ENCODE measurements around the gene HSPA1L.

The HSPA1L gene

DNA sequence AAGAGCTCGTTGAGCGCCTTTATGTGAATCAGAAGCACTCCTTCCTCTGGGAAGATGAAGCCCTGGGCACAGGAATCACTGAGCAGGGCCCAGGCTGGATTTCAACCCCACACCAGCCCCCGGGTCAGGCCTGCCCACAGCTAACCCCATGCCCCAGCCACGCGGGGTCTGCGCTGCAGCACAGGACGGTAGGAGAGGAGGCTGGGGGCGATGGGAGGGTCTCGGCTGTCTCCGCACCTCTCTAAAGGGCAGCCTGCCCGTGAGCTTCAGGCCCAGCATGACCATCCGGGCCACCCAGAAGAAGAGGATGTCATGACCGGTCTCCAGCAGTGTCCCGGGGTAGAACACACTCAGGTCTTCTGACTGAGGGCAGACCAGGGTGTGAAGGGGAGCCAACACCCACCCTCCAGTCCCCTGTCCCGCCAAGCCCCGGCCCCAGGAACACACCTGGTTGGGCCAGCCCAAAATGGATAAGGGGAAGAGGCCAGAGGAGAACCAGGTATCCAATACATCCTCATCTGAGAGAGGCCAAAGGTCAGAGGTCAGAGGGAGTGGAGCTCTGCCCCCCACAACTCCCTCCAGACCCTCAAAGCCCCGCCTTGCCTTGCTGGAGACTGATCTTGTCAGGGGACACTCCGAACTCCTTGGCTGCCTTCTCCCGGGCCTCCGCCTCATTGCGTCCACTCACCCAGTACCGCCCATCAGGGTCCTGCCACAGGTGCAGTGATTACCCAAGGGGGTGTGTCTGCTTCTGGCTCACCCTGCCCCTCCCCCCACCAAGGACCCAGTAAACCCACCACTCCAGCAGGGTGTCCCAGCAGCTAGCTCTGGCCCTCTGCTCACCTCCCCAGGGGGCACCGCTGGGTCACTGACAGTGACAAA is 33.6 kb downstream of the HSPA1L start:
- DNase-seq, result no peak

DNA sequence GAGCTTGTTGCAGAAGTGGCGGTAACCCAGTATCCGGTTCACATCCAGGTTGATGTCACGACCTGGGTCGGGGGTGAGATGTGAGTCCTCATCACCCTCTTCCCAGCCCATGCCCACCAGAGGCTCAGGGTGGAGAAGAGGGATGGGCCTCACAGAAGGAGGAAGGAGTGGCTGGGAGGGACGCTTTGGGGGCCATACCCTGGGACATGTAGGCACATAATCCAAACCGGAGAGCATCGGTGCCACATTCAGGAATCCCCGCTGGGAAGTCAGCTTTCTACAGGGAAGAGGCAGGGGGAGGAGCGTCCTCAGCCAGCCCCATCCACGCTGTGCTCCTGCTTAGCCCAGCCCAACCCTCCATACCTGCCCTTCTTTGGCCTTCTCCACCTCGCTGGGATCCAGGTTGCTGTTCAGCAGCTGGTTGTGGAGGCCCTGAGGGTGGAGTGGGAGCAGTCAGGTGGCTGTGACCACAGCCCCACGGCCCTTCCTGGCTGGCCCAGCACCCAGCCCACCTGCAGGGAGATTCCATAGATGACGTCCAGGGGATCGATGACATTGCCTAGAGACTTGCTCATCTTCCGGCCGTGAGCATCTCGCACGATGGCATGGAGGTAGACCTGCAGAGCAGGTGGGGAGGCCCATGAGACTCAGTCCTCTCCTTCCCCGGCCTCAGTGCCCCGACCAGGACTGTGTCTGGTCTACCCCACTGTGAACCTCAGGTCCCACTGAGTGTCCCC is 34.4 kb downstream of the HSPA1L start:
- no peak for DNase-seq

DNA sequence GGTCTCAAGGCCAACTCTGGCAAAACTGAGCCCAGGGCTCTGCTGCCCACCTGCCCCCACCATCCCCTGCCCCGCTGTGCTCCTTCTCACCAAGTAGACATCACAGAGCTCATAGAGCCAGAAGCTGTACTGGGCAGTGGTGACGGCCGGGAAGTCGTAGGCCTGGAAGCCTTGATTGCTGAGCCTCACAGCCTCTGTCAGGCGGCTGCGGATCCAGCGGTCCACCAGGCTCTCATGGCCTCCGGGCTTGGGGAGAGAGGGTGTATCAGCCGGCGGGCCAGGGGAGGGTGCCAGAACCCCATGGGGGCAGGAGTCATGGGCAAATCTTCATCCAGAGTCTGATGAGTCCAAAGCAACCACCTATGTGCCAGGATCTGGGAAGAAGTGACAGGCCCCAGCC is 35.2 kb downstream of the HSPA1L start:
- no peak for DNase-seq

DNA sequence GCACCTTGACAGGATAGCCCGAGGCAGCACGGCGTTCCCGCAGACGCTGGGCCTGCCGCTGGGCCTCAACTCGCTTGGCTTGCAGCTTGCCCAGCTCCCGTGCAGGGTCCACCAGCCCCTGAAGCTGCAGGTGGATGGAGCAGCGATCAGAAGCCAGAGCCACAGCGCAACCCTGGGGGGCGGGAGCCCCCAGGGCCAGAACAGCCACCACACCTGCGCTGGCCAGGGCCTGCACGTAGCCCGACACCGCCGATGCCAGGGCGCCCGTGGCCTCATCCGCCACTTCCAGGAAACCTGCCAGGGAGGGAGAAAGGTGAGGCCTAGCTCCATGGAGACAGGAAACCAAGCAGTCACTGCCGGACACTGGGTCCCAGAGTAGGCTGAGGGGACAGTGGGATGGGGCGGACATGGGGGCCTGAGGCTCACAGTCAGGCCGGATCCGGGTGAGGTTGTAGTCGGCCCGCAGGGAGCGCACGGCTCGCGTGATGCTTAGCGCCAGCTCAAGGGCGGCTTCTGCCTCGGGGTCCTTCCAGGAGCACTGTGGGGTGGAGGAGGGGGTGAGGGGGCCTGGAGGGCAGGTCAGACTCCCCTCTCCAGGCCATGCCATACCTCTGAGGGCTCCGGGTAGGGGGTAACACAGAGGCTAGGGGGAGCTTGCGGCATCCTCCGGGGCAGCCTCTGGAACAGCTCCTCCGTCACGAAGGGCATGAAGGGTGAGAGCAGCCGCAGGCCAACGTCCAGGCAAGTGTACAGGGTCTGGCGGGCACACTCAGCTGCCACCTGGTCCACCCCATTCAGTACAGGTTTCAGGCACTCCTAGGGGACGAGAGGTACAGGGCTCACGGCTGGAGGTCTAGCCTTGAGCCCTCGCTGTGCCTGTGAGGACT is 35.8 kb downstream of the HSPA1L start:
- no peak for DNase-seq

DNA sequence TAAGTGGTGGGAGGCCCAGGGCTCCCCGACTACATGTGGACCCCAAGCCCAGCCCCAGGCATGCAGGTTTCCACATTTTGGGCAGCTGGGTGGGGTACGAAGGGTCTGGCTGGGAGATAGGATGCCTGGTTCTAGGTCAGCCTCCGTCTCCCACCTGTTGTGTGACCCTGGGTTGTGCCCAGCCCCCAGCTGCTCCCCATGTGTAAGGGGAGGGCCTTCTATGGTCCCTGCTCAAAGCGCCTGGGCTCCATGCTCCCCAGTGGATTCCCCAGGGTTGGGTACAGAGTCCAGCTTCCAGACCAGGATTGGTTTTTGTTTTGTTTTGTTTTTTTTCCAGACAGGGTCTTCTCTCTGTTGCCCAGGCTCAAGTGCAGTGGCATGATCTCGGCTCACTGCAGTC is 36.9 kb downstream of the HSPA1L start:
- DNase-seq, result no peak

DNA sequence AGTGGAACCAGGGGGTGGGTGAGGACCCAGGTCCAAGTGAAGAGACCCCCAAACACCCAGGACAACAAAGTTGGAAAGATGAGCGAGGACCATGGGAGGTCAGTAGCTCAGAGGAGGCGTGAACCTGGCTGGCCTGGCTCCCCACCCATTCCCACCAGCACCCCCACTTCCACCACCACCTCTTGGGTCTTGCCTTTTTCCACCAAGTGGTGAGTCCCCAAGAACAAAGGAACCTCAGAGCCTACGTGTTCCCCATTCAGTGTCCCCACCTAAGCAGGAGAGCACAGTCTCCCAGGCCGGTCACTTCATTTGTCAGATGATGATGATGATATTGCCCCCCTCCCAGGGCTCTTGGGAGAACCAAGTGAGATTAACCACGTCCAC is 37.4 kb downstream of the HSPA1L start:
- no peak for DNase-seq

DNA sequence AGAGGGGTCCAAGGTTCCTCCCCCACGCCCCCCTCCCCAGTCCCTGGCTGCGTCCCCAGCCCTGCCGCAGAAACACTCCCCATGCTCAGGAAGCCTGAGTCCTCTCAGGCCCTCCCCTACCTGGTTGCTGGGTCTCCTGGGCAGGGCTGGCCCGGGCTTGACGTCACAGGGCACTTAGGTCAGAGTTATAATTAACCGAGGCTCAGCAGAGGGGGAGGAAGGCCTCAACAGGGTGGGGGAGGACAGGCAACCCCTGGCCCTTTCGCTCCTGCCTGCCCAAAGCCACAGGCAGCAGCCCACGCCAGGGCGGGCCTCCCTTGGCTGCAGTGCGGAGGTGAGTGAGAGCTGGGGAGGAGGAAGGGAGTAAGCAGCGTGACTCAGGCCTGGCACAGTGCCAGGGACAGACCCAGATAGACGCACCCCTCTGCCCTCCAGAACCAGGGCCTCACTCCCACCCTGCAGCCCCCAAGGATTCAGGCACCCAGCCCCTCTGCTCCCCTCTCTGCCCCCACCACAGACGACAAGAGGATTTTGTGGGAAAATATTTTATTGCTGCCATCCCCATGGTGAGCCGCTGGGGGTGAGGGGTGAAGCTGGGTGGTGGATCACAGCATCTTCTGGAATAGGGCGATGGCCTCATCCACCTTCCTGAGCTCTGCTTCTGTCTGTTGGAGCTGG is 38.0 kb downstream of the HSPA1L start, which contains the start of gene VWA7:
VWA7 (minus strand) TSS at position 340 of the 678 bp plus-strand sequence. CDS start 549 bp downstream, outside the sequence.
- peak; percentile 53 for DNase-seq

DNA sequence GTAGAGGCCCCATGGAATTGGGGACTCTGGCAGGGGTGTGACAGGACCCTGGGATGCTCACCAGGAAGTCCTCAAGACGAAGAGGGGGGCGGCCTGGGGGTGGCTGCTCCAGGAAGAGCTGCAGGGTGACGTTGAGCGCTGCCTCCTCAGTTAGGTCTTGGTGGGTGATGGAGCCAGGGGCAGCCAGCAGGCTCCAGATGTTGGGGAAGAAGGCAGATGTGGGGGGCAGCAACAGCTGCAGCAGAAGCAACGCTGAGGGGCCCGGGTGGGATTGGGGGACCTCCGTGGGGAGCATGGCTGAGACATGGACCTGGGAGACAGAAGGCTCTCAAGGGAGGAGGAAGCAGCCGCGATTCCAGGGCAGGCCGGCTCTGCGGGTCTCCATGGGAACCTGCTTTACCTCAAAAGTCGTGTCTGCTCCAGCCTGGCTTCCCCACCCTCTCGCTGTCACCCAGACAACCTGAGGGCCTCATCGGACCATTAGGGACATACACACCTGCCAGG is 38.5 kb downstream of the HSPA1L start:
- DNase-seq, result no peak

DNA sequence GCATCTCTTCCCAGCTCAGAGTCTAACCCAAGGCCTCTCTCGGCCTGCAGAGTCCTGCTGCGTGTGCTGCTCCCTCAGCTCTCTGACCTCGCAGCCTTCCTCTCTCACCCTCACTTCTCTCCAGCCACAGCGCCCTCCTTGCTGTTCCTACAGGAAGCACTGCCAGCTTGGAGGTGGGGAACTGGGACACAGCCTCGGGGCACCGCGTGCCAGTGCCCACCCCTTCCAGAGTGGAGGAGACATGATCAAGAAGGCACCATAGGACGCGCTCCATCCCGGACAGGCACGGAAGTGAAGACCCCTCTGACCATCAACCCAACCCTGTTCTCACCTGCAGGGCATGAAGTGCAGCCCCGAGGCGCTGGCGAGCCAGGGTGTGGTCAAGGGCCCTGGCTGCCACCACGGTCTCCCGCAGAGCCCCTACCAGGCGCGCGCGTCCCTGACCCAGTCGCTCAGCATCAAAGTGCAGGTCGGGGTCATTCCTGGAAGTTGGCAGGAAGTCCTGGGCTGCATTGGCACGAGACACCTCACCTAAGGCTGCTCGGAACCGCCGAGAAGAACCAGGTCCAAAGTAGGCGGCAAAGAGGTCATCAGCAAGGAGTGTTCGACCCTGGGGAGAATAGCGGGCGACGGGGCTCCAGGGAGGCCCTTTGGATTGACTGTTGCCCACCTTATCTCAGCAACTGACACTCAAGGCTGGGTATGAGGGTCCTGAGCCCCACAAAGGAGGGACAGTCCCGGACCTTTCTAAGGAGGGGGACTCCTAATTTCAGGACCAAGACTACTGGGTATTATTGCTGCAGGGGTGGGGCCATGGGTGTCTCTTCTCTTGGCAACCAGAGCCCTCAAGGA is 39.2 kb downstream of the HSPA1L start:
- DNase-seq, result no peak

DNA sequence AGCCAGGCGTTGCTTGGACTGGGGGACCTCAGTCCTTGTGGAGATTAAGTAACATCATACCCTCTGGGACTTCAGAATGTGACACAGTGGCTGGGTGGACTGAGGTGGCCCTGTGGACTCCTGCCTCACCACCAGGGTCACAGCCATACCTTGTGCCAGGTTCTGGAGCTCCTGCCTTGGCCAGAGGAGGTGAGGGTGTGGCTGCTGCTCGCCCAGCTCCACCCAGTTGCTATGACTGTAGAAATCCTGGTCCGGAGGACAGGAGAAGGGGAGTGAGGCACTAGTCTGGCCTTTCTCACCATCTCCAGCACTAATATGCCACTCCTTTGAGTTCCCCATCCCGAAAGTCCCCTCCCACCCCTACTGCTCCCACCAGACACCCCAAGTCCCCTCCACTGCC is 39.9 kb downstream of the HSPA1L start:
- DNase-seq, result no peak

DNA sequence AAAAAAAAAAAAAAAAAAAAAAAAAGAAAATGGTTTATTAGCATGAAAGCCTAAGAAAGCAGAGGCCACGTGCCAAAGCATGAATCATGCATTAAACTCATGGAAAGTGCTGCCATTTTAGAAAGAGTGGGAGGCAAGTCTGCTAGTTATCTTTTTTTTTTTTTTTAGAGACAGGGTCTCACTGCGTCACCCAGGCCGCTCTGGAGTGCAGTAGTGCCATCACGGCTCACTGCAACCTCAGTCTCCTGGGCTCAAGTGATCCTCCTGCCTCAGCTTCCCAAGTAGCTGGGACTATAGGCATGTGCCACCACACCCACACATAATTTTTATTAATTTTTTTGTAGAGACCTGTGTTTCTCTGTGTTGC is 43.1 kb downstream of the HSPA1L start:
- DNase-seq, result no peak

DNA sequence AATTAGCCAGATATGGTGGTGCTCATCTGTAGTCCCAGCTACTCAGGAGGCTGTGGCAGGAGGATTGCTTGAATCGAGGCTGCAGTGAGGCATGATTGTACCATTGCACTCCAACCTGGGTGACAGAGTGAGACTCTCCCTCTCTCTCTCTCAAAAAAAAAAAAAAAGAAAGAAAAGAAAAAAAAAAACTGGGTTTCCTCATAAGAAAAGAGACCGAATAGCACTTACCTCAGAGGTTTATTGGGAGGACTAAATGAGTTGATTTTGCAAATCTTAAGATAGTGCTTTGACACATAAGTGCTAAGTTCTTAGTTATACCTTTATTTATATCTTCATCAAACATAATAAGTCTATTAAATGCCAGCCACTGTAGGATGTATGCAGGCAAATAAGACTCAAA is 44.2 kb downstream of the HSPA1L start:
- DNase-seq, result no peak

DNA sequence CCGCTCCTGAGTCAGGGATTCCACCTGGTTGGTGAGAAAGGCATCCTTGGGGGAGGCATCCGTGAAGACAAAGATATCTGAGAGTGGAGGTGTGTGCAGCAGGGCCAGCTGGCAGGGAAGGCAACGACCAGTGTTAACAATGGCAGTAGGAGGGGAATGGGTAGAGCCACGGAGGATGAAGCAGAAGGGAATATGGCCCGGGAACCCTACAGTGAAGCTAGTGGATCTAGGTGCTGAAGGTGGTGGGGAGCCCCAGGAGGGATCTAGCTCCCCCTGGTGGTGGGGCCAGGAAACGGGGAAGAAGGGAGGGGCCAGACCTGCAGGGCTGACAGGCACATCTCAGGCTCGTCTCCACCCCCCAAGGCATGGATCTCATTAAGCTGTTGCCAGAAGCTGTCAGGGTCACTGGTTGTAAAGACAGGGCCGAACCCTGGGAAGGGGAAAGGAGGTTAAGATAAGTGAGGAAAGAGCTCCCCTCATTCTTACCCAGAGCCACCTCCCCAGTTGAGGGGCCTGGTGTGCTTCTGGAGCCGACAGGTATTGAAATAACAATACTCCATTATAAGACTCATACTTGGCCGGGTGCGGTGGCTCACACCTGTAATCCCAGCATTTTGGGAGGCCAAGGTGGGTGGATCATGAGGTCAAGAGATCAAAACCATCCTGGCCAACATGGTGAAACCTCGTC is 45.3 kb downstream of the HSPA1L start:
- DNase-seq, result peak; percentile 77

DNA sequence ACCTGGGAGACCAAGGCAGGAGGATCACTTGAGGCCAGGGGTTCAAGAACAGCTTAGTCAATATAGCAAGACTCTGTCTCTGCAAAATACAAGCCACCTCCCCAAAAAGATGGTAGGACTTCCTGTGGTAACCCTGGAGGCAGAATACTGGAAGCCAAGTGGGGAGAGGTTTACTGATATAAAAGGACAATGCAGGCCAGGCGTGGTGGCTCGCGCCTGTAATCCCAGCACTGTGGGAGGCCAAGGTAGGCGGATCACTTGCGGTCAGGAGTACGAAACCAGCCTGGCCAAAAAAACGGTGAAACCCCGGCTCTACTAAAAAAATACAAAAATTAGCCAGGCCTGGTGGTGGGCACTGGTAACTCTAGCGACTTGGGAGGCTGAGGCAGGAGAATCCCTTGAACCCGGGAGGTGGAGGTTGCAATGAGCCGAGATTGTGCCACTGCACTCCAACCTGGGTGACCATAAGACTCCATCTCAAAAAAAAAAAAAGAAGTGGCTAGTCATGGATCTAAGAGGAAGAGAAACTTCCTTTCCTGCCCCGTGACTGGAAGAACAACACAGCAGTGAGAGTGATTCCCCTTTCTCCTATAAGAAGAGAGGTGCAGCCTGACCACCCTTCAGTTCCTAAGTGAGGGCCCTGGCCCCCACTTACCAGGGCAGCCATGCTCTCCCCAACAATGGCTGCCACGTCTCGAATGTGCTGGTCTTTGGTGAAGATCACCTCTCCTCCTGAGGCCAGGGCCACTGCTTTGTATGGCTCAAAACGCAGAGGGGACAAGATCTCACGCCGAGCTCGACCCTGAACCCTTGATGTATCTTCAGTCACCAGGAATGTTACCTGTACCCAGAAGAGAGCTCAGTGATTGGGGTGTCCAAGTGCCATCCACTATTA is 46.5 kb downstream of the HSPA1L start:
- no peak for DNase-seq

DNA sequence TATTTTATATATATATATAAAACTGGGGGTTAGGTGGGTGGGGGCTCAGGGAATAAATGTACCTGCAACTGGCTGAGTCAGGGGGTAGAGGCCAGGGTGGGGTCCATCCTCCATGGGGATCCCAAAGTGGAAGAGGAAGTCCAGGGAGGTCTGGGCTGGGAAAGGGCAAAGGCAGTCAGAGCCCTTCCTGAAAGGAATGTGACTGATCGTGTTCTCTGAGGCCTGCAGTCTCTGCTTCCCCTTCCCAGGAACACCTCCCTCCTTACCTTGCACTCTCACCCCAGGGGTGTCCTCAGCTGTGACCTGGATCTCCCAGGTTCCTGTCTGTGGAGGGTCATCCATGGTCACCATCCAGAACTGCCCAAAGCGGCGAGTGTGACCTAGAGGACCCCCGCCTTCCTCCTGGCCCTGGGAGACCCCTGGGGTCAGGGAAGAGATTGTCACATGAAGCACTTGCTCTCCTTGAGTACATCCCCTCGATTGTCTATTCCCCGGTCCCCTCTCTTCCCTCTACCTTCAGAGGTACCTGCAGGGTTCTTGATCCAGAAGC is 47.9 kb downstream of the HSPA1L start:
- no peak for DNase-seq

DNA sequence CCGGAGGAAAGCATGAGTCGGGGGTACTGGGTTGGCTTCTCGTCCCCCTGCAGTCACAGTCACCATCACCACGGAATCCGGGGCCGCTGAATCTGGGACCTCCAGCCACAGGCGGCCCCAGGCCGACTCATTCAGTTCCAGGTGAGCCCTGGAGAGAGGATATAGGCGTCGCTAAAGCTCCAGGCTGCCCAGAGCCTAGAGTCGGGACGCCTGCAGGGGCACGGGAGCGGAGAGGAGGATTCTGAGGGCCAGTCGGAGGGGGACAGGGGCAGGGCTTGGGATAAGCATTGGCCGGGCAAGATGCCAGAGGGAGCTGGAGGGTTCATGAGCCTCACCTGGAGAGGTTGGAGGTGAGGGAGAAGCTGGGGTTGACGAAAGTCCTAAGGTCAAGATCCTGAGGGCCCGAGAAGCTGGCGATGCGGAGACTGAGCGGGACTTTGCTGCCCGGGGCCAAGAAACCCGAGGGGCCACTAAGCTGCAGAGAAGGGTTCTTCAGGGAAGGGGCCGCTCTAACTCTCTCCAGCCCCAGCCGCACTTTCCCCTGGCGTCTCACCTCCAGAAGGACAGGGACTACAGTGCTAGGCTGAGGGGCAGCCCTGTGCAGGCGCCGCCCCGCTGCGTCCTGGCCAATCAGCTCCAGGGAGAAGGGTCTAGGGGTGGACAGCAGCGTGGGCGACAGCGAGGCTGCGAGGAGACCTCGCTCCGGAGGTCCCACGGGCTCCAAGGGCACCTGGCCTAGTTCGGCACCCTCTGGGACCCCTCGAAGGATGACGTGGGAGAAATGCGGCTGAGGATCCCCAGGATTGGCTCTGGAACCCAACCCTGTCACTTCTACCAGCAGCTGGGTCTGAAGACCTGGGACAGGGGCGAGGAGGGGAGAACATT is 48.9 kb downstream of the HSPA1L start:
- no peak for DNase-seq

DNA sequence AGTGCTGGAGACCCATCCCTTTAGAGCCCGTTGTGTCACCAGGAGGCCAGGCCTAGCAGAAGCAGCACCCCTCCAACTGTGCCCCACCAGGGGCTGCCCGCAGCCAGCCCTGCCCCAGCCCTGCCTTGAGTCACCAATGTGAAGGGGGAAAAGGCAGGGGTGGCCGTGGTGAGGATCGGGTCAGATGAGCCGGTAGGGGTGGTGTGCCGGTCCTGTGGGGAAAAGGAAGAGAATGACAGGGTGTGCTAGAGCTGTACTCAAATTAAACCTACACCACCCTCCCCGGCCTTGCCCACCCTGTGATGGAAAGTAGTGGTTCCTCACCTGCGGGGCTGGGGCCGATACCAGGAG is 49.5 kb downstream of the HSPA1L start:
- DNase-seq, result no peak

DNA sequence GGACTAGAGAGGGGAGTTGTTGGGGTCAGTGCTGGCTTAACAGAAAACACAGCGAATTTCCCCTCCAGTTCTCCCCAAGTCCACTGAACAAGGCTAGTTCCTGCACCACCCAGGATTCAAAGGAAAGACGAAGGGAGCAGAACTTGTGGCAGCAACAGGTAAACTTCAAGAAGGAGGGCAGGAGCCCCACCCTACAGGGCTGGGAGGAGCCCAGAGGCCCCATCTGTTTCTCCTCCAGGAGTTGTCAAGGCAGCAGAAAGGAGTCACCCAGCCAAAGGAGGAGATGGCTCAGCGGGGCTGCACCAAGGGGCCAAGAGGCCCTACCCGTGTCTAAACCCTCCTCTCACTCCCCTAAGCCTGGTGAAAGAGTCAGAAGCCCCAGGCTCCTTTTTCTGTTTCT is 50.9 kb downstream of the HSPA1L start:
- DNase-seq, result no peak

DNA sequence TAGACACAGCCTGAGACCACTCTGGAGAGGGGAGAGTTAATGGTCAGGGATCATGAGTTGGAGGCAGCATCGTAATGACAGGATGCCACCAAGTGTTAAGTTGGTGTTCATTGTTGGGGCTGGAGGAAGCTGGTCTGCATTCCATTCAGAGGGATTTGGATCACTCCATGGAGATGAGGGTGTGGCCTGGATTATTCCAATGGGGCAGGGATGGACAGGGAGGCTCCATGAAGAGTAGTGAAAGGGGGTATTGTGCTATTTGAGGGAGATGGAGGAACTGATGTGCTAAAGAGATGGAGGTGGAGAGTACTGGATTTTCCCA is 51.5 kb downstream of the HSPA1L start:
- DNase-seq, result no peak
